Endothelial cell of umbilical vein (primary cell): ENCODE data around the gene PLEKHA6. TPM values are rescaled to one million over a fixed set of nuclear protein-coding genes. Genes with fewer than 3 reads are reported as not detected.

Experiments used
- BruUV-seq: library from RNA; stranded (reverse); fragments of 400-500 nt; replicated peaks from 2 replicates; lab custom pipeline; 2021; lab: Mats Ljungman, UMichigan
- CTCF ChIA-PET: fragments of 300-600, 350-600 bp; sonication (Branson Sonifier 250); formaldehyde crosslinking; loops from one replicate; lab custom pipeline; 2021; ENCODE audit warnings: antibody characterized with exemption, inconsistent platforms; lab: Charles Lee
- POLR2A ChIA-PET: fragments of 300-600, 350-600 bp; sonication (Branson Sonifier 250); formaldehyde crosslinking; loops from one replicate; lab custom pipeline; 2021; ENCODE audit warnings: antibody characterized with exemption, inconsistent platforms; lab: Charles Lee
- DNase-seq: peaks from one replicate; pipeline ENCODE4 v3.0.0-alpha.2; 2011; ENCODE audit warnings: low read depth, low spot score
- FAIRE-seq: peaks from 2 replicates; lab custom pipeline; 2011; peaks lifted over from hg19 to GRCh38; lab: Jason Lieb, UNC
- H2AFZ ChIP-seq: 2 replicates; pipeline ENCODE4 v1.6.0; 2012; ENCODE audit warnings: low read depth, low read length, control low read depth, inconsistent platforms
- H3K27ac ChIP-seq: 2 replicates; pipeline ENCODE4 v1.5.1; 2011; ENCODE audit warnings: low read depth, mild to moderate bottlenecking, control low read depth, low read length, moderate library complexity; ENCODE audit not compliant: insufficient read depth
- H3K27me3 ChIP-seq, 2 experiments: 2 replicates each; pipeline versions ENCODE4 v1.6.0 to v1.6.1; 2011; ENCODE audit warnings: low read length in 2 of 2, mixed read lengths in 1 of 2; ENCODE audit not compliant: control insufficient read depth in 2 of 2, insufficient read depth in 2 of 2
- H3K36me3 ChIP-seq, 2 experiments: 2 replicates in 1 of 2; 3 replicates in 1 of 2; pipeline ENCODE4 v1.5.1; 2011; ENCODE audit warnings: low read length in 2 of 2, mild to moderate bottlenecking in 1 of 2, moderate library complexity in 1 of 2; ENCODE audit not compliant: control insufficient read depth in 2 of 2, insufficient read depth in 2 of 2; ENCODE audit errors: extremely low read depth in 1 of 2
- H3K4me1 ChIP-seq: 3 replicates; pipeline ENCODE4 v1.5.1; 2011; ENCODE audit warnings: mild to moderate bottlenecking, low read length; ENCODE audit not compliant: control insufficient read depth, insufficient read depth; ENCODE audit errors: extremely low read depth
- H3K4me2 ChIP-seq: 2 replicates; pipeline ENCODE4 v1.6.1; 2011; ENCODE audit warnings: low read length, control low read depth, mixed read lengths; ENCODE audit not compliant: insufficient read depth
- H3K4me3 ChIP-seq, 3 experiments: fragments of 200-600 bp in 1 of 3; sonication (generic), shearing (Covaris generic) in 1 of 3; replicated peaks in 1 of 3; 2 replicates each; pipeline ENCODE4 v1.5.1; 2011 to 2016; ENCODE audit warnings: control low read depth in 3 of 3, low read length in 3 of 3, mild to moderate bottlenecking in 2 of 3, inconsistent platforms in 1 of 3, low read depth in 1 of 3, moderate library complexity in 1 of 3; ENCODE audit not compliant: insufficient read depth in 1 of 3
- H3K79me2 ChIP-seq: 2 replicates; pipeline ENCODE4 v1.6.0; 2012; ENCODE audit warnings: low read length, inconsistent platforms; ENCODE audit not compliant: control insufficient read depth, insufficient read depth
- H3K9ac ChIP-seq: replicated peaks from 2 replicates; pipeline ENCODE3; 2011; ENCODE audit warnings: low read length, control low read depth; ENCODE audit not compliant: insufficient read depth; ENCODE audit errors: extremely low read depth
- H3K9me1 ChIP-seq: replicated peaks from 3 replicates; pipeline ENCODE4 v1.6.0; 2011; ENCODE audit warnings: mild to moderate bottlenecking, low read length; ENCODE audit not compliant: control insufficient read depth, insufficient read depth; ENCODE audit errors: extremely low read depth
- H3K9me3 ChIP-seq: replicated peaks from 2 replicates; pipeline ENCODE4 v1.5.1; 2012; ENCODE audit warnings: low read length, inconsistent platforms; ENCODE audit not compliant: control insufficient read depth, insufficient read depth
- H4K20me1 ChIP-seq: replicated peaks from 2 replicates; pipeline ENCODE3; 2011; ENCODE audit warnings: mild to moderate bottlenecking, low read length; ENCODE audit not compliant: control insufficient read depth, insufficient read depth; ENCODE audit errors: extremely low read depth
- CTCF ChIP-seq, 2 donors: IDR thresholded peaks; 1 replicate in 1 of 2; 2 replicates in 1 of 2; pipeline ENCODE4 v1.5.1; 2011; ENCODE audit warnings: low read length in 2 of 2, mild to moderate bottlenecking in 2 of 2, moderate library complexity in 2 of 2, control low read depth in 1 of 2, inconsistent platforms in 1 of 2, low read depth in 1 of 2; ENCODE audit not compliant: insufficient read depth in 1 of 2; ENCODE audit errors: extremely low read depth in 1 of 2
- EZH2 ChIP-seq: IDR thresholded peaks from 2 replicates; pipeline ENCODE4 v1.6.1; 2012; ENCODE audit warnings: borderline replicate concordance, low read depth, mild to moderate bottlenecking, moderate library complexity, low read length, inconsistent platforms; ENCODE audit not compliant: severe bottlenecking
- GATA2 ChIP-seq: IDR thresholded peaks from 2 replicates; pipeline ENCODE4 v1.7.0; 2011; ENCODE audit warnings: low read depth, mild to moderate bottlenecking, moderate library complexity, mixed read lengths, low read length; ENCODE audit not compliant: insufficient read length, insufficient read depth
- JUN ChIP-seq: IDR thresholded peaks from 2 replicates; pipeline ENCODE4 v1.6.1; 2011; ENCODE audit warnings: borderline replicate concordance, low read depth; ENCODE audit not compliant: insufficient read length, insufficient read depth
- MYC ChIP-seq: IDR thresholded peaks from one replicate; pipeline ENCODE4 v1.6.1; 2011; ENCODE audit warnings: mild to moderate bottlenecking, low read depth, low read length
- POLR2A ChIP-seq: IDR thresholded peaks from 2 replicates; pipeline ENCODE4 v1.6.1; 2012; ENCODE audit warnings: low read depth, mild to moderate bottlenecking, control low read depth, low read length
- POLR2AphosphoS5 ChIP-seq: IDR thresholded peaks from 2 replicates; pipeline ENCODE4 v1.6.1; 2012; ENCODE audit warnings: low read depth, mild to moderate bottlenecking, control low read depth, low read length, moderate library complexity; ENCODE audit not compliant: insufficient read depth
- dilution Hi-C: fragments of 300-500 bp; cut with MboI; formaldehyde crosslinking; loops from one replicate; pipeline ENCODE4 v1.15.0; 2019; ENCODE audit warnings: low sequenced_read_pairs; ENCODE audit not compliant: extremely low pct_ligation_motif_present
- intact Hi-C: fragments of 100-400 bp; cut with micrococcal nuclease; formaldehyde crosslinking; loops from one replicate; pipeline ENCODE4 v1.10.0; 2022
- polyA plus RNA-seq, 4 experiments: library from polyadenylated mRNA; depleted of rRNA in 3 of 4; stranded (reverse) in 3 of 4; unstranded in 1 of 4; fragments of >200 nt; gene quantifications; 2 replicates each; pipeline versions ENCODE4 v1.2.1 to v1.2.3, GENCODE V29; 2011 to 2012; ENCODE audit warnings: missing spikeins in 1 of 4
- total RNA-seq: library from RNA; stranded (reverse); gene quantifications from 2 replicates; pipeline ENCODE4 v1.2.3, GENCODE V29; 2021

The PLEKHA6 gene
- total and polyA plus RNA-seq, 2 donors (not counting 3 experiments of a cell fraction or from before 2014, with no cell fraction given), result 2.1 to 15.0 TPM

- Histone ChIP-seq H3K4me1 (no peaks in the 10 kb centered on the region), H3K4me3 (no peak overlapping the region), H4K20me1 (no peaks in the 10 kb centered on the region), H2AFZ (no peak overlapping the region), H3K79me2 (no peaks in the 10 kb centered on the region), H3K4me2 (no peak overlapping the region), H3K9me3 (no peaks in the 10 kb centered on the region), H3K9me1 (no peaks in the 10 kb centered on the region), H3K36me3 (no peaks in the 10 kb centered on the region), H3K27ac (no peak overlapping the region), H3K27me3 (no peaks in the 10 kb centered on the region), H3K9ac (no peak overlapping the region)
- intact Hi-C loops, result no loop called here
- no peak for TF ChIP-seq CTCF (IDR thresholded peaks at IDR 0.05; ENCODE audit: extremely low read depth in 1 of 2, insufficient read depth in 1 of 2, low read depth in 1 of 2, low read length in 2 of 2)
- DNase-seq, result no peak
- POLR2A ChIA-PET, result no interaction called here
- dilution Hi-C loops, result loop anchor here (25.0 kb wide), 1 partner anchor 183 kb away; the partner anchor contains the start of genes ETNK2 and REN
- no peak for FAIRE-seq
- BruUV-seq, result no TSS peak
- CTCF ChIA-PET, result interaction anchor here (0.8 to 3.6 kb wide), 5 partner anchors 12 to 182 kb away, joined by 3 to 16 read pairs (median 7); no protein-coding TSS in a partner anchor
Observed at GRCh38 chr1:204344665-204345355, 14.9 kb downstream of the PLEKHA6 start.

- CTCF ChIA-PET, result interaction anchor here (1.6 to 3.6 kb wide), 8 partner anchors 10 to 181 kb away, joined by 5 to 16 read pairs (median 8); no protein-coding TSS in a partner anchor
- POLR2A ChIA-PET, result no interaction called here
- dilution Hi-C loops (loop anchor here (25.0 kb wide), 1 partner anchor 182 kb away; the partner anchor contains the start of genes ETNK2 and REN), intact Hi-C loops (no loop called here)
- no TSS peak for BruUV-seq
- no peak overlapping the region for H3K9ac ChIP-seq
- no peaks in the 10 kb centered on the region for H3K4me1 ChIP-seq
- no peak overlapping the region for H2AFZ ChIP-seq
- no peaks in the 10 kb centered on the region for H3K79me2 ChIP-seq
- no peaks in the 10 kb centered on the region for H3K36me3 ChIP-seq
- FAIRE-seq (no peak), DNase-seq (no peak)
- no peaks in the 10 kb centered on the region for H4K20me1 ChIP-seq
- H3K4me3 ChIP-seq, result no peak overlapping the region
- H3K27ac ChIP-seq, result no peak overlapping the region
- H3K27me3 ChIP-seq, result no peaks in the 10 kb centered on the region
- no peaks in the 10 kb centered on the region for H3K9me1 ChIP-seq
- TF ChIP-seq GATA2 (no peak), EZH2 (no peak), POLR2A (no peak), MYC (no peak), JUN (no peak), POLR2AphosphoS5 (no peak)
- no peak overlapping the region for H3K4me2 ChIP-seq
- no peaks in the 10 kb centered on the region for H3K9me3 ChIP-seq
Observed at GRCh38 chr1:204343802-204344201, 15.9 kb downstream of the PLEKHA6 start.
